ENCODE measurements around the gene NOTCH1.
"Not testable (repeated sequence)": the region's sequence is repeated elsewhere in the genome, so short reads cannot be mapped to it uniquely, and the experiment has no call there.

The NOTCH1 gene

DNA sequence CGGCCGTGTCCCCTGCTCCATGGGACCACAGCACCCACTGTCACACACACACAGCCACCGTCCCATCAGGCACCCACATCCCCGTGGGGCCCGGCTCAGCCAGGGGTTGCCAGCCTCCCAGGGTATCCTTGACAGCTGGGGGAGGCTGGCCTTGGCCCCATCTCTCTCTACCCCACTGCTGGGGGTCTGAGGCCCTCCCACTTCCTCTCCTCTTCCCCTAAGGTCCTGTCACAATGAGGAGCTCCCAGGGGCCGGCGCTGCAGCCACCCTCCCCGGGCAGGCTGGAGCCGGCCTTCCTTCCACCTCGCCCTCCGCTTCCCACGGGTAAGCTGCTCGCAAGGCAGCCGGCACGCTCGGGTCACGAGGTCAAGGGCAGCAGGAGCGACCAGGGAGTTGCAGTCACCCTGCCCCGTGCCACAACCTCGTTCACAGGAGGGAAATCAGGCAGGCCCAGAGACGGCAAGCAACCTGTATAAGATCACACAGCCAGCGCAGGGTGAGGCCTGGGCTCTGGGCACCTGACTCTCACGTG lies 38.6 kb upstream of the NOTCH1 start:
- no peaks in the 10 kb centered on the region for H3K27me3 ChIP-seq (ENCODE audit: insufficient read depth, poor library complexity, severe bottlenecking)
- no peak for TF ChIP-seq GABPA (IDR thresholded peaks at IDR 0.05; ENCODE audit: low read depth)
- H3K4me3 ChIP-seq (replicated peaks; ENCODE audit: insufficient read depth, low read length) = no peak overlapping the region
- DNase-seq (ENCODE audit: low read depth in 1 of 2, low spot score in 1 of 2) = no peak
- H3K27ac ChIP-seq (replicated peaks) = no peak overlapping the region

DNA sequence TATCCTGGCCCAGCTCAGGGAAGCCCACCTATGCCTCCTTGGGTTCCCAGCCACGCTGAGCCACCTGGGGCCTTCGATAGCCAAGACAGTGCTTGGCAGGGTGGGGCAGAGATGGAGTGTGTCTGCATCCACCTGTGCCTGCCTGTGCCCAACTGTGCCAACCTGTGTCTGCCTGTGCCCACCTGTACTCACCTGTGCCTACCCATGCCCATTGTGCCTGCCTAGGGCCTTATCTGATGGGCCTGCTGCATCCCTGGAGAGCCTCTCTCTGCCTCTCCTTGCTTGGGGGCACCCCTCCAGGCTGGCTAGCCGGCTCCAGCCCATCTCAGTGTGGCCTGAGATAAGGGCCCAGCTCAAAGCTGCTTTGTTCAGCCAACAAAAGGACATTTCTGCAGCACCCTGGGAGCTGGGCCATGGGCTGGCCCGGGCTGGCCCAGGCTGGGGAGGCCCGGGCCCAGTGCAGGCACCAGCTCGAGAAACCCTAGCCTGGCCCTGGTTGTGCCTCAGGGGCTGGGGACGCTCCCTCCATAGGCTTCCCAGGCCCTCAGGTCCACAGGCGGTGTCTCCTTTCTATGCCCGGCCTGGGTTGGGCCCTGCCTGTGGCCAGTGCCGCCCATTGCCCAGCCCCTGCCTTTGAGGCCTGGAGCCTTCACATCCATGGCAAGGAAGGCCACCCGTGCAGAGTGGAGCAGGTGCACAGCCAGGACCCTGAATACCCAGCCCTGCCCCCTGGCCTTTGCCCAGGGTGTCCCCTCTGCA lies 37.3 kb upstream of the NOTCH1 start:
- H3K27ac ChIP-seq (replicated peaks) = no peak overlapping the region
- TF ChIP-seq SPI1 (IDR thresholded peaks at IDR 0.05; ENCODE audit: borderline replicate concordance, low read depth) = no peak
- no peak for TF ChIP-seq POLR2AphosphoS5 (IDR thresholded peaks at IDR 0.05; ENCODE audit: low read depth)
- TF ChIP-seq, protein P1, sequence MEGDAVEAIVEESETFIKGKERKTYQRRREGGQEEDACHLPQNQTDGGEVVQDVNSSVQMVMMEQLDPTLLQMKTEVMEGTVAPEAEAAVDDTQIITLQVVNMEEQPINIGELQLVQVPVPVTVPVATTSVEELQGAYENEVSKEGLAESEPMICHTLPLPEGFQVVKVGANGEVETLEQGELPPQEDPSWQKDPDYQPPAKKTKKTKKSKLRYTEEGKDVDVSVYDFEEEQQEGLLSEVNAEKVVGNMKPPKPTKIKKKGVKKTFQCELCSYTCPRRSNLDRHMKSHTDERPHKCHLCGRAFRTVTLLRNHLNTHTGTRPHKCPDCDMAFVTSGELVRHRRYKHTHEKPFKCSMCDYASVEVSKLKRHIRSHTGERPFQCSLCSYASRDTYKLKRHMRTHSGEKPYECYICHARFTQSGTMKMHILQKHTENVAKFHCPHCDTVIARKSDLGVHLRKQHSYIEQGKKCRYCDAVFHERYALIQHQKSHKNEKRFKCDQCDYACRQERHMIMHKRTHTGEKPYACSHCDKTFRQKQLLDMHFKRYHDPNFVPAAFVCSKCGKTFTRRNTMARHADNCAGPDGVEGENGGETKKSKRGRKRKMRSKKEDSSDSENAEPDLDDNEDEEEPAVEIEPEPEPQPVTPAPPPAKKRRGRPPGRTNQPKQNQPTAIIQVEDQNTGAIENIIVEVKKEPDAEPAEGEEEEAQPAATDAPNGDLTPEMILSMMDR (IDR thresholded peaks at IDR 0.05; ENCODE audit: insufficient read depth, low read length) = no peak
- TF ChIP-seq, protein P2, sequence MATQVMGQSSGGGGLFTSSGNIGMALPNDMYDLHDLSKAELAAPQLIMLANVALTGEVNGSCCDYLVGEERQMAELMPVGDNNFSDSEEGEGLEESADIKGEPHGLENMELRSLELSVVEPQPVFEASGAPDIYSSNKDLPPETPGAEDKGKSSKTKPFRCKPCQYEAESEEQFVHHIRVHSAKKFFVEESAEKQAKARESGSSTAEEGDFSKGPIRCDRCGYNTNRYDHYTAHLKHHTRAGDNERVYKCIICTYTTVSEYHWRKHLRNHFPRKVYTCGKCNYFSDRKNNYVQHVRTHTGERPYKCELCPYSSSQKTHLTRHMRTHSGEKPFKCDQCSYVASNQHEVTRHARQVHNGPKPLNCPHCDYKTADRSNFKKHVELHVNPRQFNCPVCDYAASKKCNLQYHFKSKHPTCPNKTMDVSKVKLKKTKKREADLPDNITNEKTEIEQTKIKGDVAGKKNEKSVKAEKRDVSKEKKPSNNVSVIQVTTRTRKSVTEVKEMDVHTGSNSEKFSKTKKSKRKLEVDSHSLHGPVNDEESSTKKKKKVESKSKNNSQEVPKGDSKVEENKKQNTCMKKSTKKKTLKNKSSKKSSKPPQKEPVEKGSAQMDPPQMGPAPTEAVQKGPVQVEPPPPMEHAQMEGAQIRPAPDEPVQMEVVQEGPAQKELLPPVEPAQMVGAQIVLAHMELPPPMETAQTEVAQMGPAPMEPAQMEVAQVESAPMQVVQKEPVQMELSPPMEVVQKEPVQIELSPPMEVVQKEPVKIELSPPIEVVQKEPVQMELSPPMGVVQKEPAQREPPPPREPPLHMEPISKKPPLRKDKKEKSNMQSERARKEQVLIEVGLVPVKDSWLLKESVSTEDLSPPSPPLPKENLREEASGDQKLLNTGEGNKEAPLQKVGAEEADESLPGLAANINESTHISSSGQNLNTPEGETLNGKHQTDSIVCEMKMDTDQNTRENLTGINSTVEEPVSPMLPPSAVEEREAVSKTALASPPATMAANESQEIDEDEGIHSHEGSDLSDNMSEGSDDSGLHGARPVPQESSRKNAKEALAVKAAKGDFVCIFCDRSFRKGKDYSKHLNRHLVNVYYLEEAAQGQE (IDR thresholded peaks at IDR 0.05; ENCODE audit: insufficient replicate concordance, low read depth) = no peak
- TF ChIP-seq GABPA (IDR thresholded peaks at IDR 0.05; ENCODE audit: low read depth) = no peak

DNA sequence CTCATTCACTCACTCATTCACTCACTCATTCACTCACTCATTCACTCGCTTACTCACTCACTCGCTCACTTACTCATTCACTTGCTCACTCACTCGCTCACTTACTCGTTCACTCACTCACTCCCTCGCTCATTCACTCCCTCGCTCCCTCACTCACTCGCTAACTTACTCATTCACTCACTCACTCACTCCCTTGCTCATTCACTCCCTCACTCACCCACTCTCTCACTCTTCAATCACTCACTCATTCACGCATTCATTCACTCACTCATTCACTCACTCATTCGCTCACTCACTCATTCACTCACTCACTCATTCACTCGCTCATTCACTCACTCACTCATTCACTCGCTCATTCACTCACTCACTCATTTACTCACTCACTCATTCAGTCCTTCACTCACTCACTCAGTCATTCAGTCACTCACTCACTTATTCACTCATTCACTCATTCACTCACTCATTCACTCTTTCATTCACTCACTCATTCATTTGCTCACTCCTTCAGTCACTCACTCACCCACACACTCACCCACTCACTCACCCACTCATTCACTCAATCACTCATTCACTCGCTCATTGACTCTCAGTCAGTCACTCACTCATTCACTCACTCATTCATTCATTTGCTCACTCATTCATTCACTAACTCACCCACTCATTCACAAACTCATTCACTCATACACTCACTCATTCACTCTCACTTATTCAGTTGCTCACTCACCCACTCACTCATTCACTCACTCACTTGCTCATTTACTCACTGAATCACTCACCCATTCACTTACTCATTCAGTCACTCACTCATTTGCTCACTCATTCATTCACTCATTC lies 36.0 kb upstream of the NOTCH1 start:
- no peak for DNase-seq (ENCODE audit: low read depth in 1 of 2, low spot score in 1 of 2)

More for the DNA sequence above, 37.3 kb upstream of the NOTCH1 start:
- no peak for DNase-seq (ENCODE audit: low read depth in 1 of 2, low spot score in 1 of 2)
- Histone ChIP-seq H3K27me3 (ENCODE audit: insufficient read depth, poor library complexity, severe bottlenecking) (no peaks in the 10 kb centered on the region), H3K4me3 (replicated peaks; ENCODE audit: insufficient read depth, low read length) (no peak overlapping the region)

DNA sequence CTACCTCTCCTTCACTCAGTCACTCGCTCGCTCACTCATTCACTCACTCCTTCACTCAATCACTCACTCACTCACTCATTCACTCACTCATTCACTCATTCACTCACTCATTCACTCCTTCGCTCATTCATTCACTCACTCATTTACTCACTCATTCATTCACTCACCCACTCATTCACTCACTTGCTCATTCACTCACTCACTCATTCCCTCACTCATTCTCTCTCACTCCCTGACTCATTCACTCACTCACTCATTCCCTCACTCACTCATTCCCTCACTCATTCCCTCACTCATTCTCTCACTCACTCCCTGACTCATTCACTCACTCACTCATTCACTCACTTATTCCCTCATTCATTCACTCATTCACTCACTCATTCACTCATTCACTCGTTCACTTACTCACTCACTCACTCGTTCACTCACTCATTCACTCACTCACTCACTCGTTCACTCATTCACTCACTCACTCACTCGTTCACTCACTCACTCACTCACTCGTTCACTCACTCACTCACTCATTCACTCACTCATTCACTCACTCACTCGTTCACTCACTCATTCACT lies 33.9 kb upstream of the NOTCH1 start:
- not testable (repeated sequence) for DNase-seq (ENCODE audit: low read depth in 1 of 2, low spot score in 1 of 2); H3K27ac ChIP-seq (replicated peaks); H3K27me3 ChIP-seq (ENCODE audit: insufficient read depth, poor library complexity, severe bottlenecking); H3K4me3 ChIP-seq (replicated peaks; ENCODE audit: insufficient read depth, low read length)

More for the DNA sequence above, 36.0 kb upstream of the NOTCH1 start:
- Histone ChIP-seq H3K27ac (replicated peaks) (no peak overlapping the region), H3K4me3 (replicated peaks; ENCODE audit: insufficient read depth, low read length) (no peak overlapping the region), H3K27me3 (ENCODE audit: insufficient read depth, poor library complexity, severe bottlenecking) (no peaks in the 10 kb centered on the region)
- TF ChIP-seq, protein P1 (IDR thresholded peaks at IDR 0.05; ENCODE audit: insufficient read depth, low read length) = no peak
- TF ChIP-seq SPI1 (IDR thresholded peaks at IDR 0.05; ENCODE audit: borderline replicate concordance, low read depth) (no peak), GABPA (IDR thresholded peaks at IDR 0.05; ENCODE audit: low read depth) (no peak), POLR2AphosphoS5 (IDR thresholded peaks at IDR 0.05; ENCODE audit: low read depth) (no peak)
- TF ChIP-seq, protein P2 (IDR thresholded peaks at IDR 0.05; ENCODE audit: insufficient replicate concordance, low read depth) = no peak

Measured in HL-60 (cell line).